Common myeloid progenitor, CD34-positive (primary cell): ENCODE results near the gene BCAR3.

Experiments
- CTCF ChIA-PET: fragments of 350-600 bp; sonication (Branson Sonifier 250); formaldehyde crosslinking; loops from one replicate; lab custom pipeline; 2021; ENCODE audit warnings: antibody characterized with exemption; lab: Charles Lee
- POLR2A ChIA-PET: fragments of 350-600 bp; sonication (Branson Sonifier 250); formaldehyde crosslinking; loops from one replicate; lab custom pipeline; 2021; ENCODE audit warnings: antibody characterized with exemption; lab: Charles Lee
- DNase-seq, 3 donors: peaks; one replicate each; pipeline versions ENCODE4 v3.0.0 to v3.0.0-alpha.2; 2013
- H3K27ac ChIP-seq, 2 experiments: 1 replicate in 1 of 2; 2 replicates in 1 of 2; pipeline ENCODE4 v1.7.0; 2013; ENCODE audit warnings: inconsistent platforms in 2 of 2, low read length in 2 of 2, mild to moderate bottlenecking in 2 of 2, low read depth in 1 of 2, moderate library complexity in 1 of 2; ENCODE audit not compliant: severe bottlenecking in 2 of 2, insufficient read depth in 1 of 2, poor library complexity in 1 of 2
- H3K27me3 ChIP-seq, 5 experiments: replicated peaks in 2 of 5; 1 replicate in 3 of 5; 2 replicates in 2 of 5; pipeline versions ENCODE4 v1.6.1 to v1.7.0; 2013; ENCODE audit warnings: low read length in 4 of 5, mild to moderate bottlenecking in 2 of 5, moderate library complexity in 2 of 5, inconsistent platforms in 1 of 5; ENCODE audit not compliant: insufficient read depth in 5 of 5, control insufficient read depth in 4 of 5
- H3K36me3 ChIP-seq, 4 experiments: 1 replicate in 2 of 4; 2 replicates in 2 of 4; pipeline versions ENCODE4 v1.6.1 to v1.7.0; 2013; ENCODE audit warnings: low read length in 3 of 4, control low read depth in 1 of 4, mild to moderate bottlenecking in 1 of 4; ENCODE audit not compliant: control insufficient read depth in 4 of 4, insufficient read depth in 4 of 4
- H3K4me1 ChIP-seq, 4 experiments: 1 replicate in 3 of 4; 2 replicates in 1 of 4; pipeline versions ENCODE4 v1.6.1 to v1.7.1; 2013; ENCODE audit warnings: low read length in 3 of 4, mild to moderate bottlenecking in 3 of 4, control low read depth in 1 of 4, inconsistent platforms in 1 of 4, moderate library complexity in 1 of 4; ENCODE audit not compliant: control insufficient read depth in 4 of 4, insufficient read depth in 4 of 4; ENCODE audit errors: control extremely low read depth in 1 of 4
- H3K4me3 ChIP-seq, 7 experiments: 1 replicate in 4 of 7; 2 replicates in 3 of 7; pipeline versions ENCODE4 v1.5.1 to v1.7.0; 2013; ENCODE audit warnings: mild to moderate bottlenecking in 7 of 7, low read length in 6 of 7, moderate library complexity in 6 of 7, inconsistent platforms in 2 of 7, low read depth in 2 of 7, control low read depth in 1 of 7; ENCODE audit not compliant: insufficient read depth in 4 of 7, control insufficient read depth in 1 of 7; ENCODE audit errors: extremely low read depth in 1 of 7
- H3K9me3 ChIP-seq, 5 experiments: 1 replicate in 4 of 5; 2 replicates in 1 of 5; pipeline versions ENCODE4 v1.6.1 to v1.7.1; 2013; ENCODE audit warnings: low read length in 4 of 5, mild to moderate bottlenecking in 2 of 5, inconsistent platforms in 1 of 5, low read depth in 1 of 5, moderate library complexity in 1 of 5; ENCODE audit not compliant: control insufficient read depth in 4 of 5, insufficient read depth in 2 of 5; ENCODE audit errors: control extremely low read depth in 1 of 5
- WGBS: methylation state at CpG from one replicate; pipeline ENCODE4 v1.1.5; 2013; ENCODE audit not compliant: insufficient coverage; 5-methylcytosine and 5-hydroxymethylcytosine counted together

The BCAR3 gene

DNA sequence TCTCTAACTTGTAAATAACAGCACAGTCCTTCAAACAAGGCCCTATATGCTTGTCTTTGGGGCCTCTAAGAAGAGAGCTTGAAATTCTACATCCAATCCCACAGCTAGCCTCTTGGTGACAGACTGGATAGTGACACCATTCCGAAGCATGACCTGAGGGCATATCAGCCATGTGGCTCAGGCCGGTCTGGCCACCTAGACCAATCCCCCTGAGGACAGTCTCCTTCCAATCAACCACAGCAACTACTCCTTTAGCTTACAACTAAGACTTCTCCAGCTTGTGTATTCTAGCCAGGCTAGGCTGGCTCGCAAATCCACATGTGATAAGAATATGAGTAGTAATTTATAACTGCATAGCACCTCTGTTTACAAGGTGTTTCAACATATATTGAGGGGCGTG lies 14.0 kb downstream of the BCAR3 start:
- Histone ChIP-seq H3K27me3 (no peaks in the 10 kb centered on the region), H3K9me3 (no peaks in the 10 kb centered on the region), H3K36me3 (no peaks in the 10 kb centered on the region), H3K4me1 (peaks cover 0 to 13% (median 7%) of the 10 kb centered on the region in 4 experiments), H3K4me3 (no peak overlapping the region), H3K27ac (no peak overlapping the region)
- no peak for DNase-seq
- WGBS, result 100% methylated on average over 1 of the region's 4 CpGs
- ChIA-PET POLR2A (no interaction called here), CTCF (interaction anchor here (0.6 to 1.4 kb wide), 5 partner anchors 16 to 695 kb away, joined by 3 to 4 read pairs (median 3); no protein-coding TSS in a partner anchor)

DNA sequence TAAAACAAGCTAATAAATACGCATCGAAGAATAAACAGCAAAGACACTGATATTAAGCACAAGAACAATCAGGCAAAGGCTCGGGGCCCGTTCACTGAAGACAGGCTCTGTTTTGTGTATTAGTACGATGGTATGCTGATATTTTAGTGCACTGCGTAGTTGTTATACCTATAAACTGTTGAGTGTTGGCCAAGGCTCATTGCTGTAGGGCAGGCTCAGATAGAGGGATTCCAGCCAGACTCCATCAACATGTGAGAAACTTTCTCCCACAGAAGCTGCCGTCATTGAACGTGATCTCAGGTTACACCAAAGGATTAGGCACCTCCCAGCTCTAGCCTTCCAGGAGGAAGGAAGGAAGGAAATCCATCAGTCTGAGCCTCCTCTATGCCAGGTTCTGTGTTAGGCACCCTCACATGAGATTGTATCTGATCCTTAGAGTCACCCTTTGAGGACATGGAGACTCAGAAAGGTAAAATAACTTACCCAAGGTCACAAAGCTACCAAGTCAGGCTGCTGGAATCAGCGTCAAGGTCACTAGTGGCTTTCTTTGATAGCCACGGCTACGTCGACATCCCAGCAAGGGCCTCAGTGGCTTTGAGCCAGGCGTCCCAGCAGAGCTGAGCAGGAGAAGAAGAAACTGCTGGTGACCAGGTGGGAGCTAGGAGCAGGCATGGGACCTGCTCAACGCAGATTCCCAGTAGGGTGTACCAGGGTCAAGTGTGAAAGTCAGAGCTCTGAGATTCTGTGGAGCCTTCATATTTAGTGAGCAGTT lies 14.8 kb downstream of the BCAR3 start:
- ChIA-PET POLR2A (no interaction called here), CTCF (interaction anchor here (0.6 to 1.4 kb wide), 2 partner anchors 20 to 696 kb away, joined by 3 to 4 read pairs; no protein-coding TSS in a partner anchor)
- Histone ChIP-seq H3K27me3 (no peaks in the 10 kb centered on the region), H3K9me3 (no peaks in the 10 kb centered on the region), H3K4me3 (no peak overlapping the region), H3K4me1 (peaks cover 0 to 13% (median 4%) of the 10 kb centered on the region in 4 experiments), H3K36me3 (no peaks in the 10 kb centered on the region), H3K27ac (no peak overlapping the region)
- 99% methylated on average over 14 of the region's 14 CpGs for WGBS
- DNase-seq, result no peak

DNA sequence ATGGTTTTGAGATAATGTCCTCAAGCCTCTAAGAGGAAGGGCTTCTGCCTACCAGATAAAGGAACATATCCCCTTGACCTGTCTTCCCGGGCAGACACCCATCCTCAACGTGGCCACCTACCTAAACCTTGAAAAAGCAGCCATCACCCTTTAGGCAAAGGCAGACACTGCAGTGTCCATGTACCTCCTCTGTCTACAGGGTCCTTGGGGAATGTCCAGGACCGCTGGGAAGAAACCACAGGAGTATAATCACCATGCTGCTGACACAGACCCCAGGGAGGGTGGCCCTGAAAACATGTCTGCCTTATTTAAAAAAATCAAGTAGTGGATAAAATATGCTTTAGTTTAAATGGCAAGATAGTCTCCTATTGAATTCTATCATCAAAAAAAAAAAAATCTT lies 16.6 kb downstream of the BCAR3 start:
- ChIA-PET CTCF (interaction anchor here (1.2 kb wide), 1 partner anchor 20 kb away, joined by 4 read pairs; no protein-coding TSS in a partner anchor), POLR2A (no interaction called here)
- Histone ChIP-seq H3K27me3 (no peaks in the 10 kb centered on the region), H3K4me3 (no peak overlapping the region), H3K36me3 (no peaks in the 10 kb centered on the region), H3K4me1 (peaks cover 0 to 10% (median 4%) of the 10 kb centered on the region in 4 experiments), H3K27ac (no peak overlapping the region), H3K9me3 (no peaks in the 10 kb centered on the region)
- WGBS, result 90% methylated on average over 3 of the region's 3 CpGs
- no peak for DNase-seq

DNA sequence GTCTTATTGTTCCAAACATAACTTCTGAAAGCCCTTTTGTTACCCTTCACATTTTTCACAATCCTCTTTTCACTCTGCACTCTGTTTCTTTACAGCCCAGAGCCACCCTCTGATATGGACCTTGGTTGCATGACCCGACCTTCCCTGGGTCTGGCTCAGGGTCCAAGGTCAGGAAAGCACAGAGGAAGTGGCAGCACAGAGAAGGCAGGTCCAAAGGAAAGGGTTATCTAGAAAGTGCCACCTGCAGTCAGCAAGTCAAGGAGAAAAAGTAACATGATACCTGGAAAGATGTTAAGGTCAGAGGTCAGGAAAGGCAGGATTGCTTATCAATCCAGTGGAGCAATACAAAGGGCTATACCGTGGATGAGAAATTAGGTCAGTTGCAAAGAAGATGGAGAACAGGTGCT lies 18.4 kb downstream of the BCAR3 start:
- Histone ChIP-seq H3K27me3 (no peaks in the 10 kb centered on the region), H3K4me1 (peaks cover 0 to 9% (median 4%) of the 10 kb centered on the region in 4 experiments), H3K36me3 (no peaks in the 10 kb centered on the region), H3K4me3 (no peak overlapping the region), H3K9me3 (no peaks in the 10 kb centered on the region), H3K27ac (no peak overlapping the region)
- WGBS, result 100% methylated on average over 2 of the region's 2 CpGs
- no peak for DNase-seq
- POLR2A ChIA-PET, result no interaction called here
- CTCF ChIA-PET, result interaction anchor here (0.7 to 1.3 kb wide), 2 partner anchors 8 to 10 kb away, joined by 3 to 6 read pairs; no protein-coding TSS in a partner anchor

DNA sequence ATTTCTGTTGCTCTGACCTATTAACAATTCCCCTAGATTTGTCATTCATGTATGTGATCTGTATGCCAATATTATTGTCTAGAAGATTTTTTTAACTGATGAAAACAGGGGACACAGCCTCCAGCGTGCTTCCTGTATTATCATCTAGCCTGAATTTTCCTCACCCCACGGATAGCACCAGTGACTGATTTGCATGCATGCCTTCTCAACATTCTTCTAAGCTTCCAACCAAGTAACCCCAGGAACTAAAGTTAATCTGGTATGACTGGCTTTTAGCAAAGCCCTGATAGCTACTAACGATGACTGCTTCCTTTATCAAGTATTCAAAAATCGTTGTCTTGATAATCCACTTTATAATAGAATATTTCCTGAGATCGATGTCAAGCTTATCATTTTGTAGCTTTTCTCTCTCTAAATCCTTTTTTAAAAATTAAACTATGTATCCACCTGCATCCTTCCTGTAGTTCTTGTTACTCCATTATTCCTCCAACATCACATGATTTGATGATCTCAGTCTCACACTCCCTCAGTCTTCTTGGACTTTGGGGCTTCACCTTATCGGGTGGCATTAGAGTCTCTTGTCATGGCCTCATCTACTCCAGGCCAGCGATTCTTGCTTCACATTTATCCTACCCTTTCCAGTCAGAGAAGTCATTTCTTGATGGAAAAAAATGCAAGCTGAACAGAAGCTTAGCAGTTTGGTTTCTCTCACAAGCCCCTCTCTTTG lies 19.0 kb downstream of the BCAR3 start:
- Histone ChIP-seq H3K27ac (no peak overlapping the region), H3K36me3 (no peaks in the 10 kb centered on the region), H3K4me1 (peaks cover 0 to 9% (median 4%) of the 10 kb centered on the region in 4 experiments), H3K9me3 (no peaks in the 10 kb centered on the region), H3K4me3 (no peak overlapping the region), H3K27me3 (no peaks in the 10 kb centered on the region)
- ChIA-PET POLR2A (interaction anchor here (1.1 kb wide), 1 partner anchor 22 kb away, joined by 4 read pairs; no protein-coding TSS in a partner anchor), CTCF (interaction anchor here (0.7 to 1.3 kb wide), 3 partner anchors 9 to 151 kb away, joined by 3 to 6 read pairs (median 3); no protein-coding TSS in a partner anchor)
- WGBS, result 73% methylated on average over 6 of the region's 7 CpGs
- no peak for DNase-seq

DNA sequence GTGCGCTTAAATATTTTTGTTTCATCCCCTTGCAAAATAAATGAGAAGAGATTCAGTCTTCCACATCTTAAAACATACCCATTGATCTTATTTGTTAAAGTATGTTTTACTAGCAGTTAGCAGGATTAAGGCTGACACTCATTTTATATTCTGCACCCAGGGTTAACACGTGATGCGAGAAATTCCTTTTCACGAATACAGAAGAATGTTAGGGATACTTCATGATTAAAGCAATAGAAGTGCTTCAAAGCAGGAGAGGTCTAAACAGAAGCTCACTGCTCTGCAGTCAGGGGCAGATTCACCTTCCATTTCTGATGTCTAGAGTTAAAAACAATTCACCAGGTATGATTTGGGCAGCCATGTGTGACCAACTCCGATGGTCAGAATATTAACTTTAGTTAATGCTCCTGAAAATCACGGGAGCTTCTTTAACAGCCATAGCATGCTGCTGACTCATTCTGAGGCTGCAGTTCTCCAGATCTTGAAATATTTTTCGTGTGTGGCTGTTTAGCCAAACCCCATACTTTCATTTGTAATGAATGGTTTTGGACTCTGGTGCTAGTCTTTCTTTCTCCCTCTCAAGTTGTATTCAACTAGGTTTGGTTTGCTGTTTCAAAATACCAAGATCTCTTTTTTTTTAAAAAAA lies 19.7 kb downstream of the BCAR3 start:
- CTCF ChIA-PET, result interaction anchor here (1.0 to 1.3 kb wide), 3 partner anchors 10 to 151 kb away, joined by 3 to 6 read pairs (median 3); no protein-coding TSS in a partner anchor
- Histone ChIP-seq H3K4me1 (peaks cover 0 to 9% (median 4%) of the 10 kb centered on the region in 4 experiments), H3K36me3 (no peaks in the 10 kb centered on the region), H3K27me3 (no peaks in the 10 kb centered on the region), H3K4me3 (no peak overlapping the region), H3K9me3 (no peaks in the 10 kb centered on the region), H3K27ac (no peak overlapping the region)
- DNase-seq, result peak in 2 of 3 donors; percentile 47 to 58
- WGBS, result 51% methylated on average over 5 of the region's 7 CpGs
- POLR2A ChIA-PET, result interaction anchor here (1.1 kb wide), 1 partner anchor 21 kb away, joined by 4 read pairs; no protein-coding TSS in a partner anchor
